ENCODE data around the gene UPF3A. TPM values are rescaled to one million over a fixed set of nuclear protein-coding genes. Genes with fewer than 3 reads are reported as not detected.
"Not testable (repeated sequence)": the region's sequence is repeated elsewhere in the genome, so short reads cannot be mapped to it uniquely, and the experiment has no call there.

The UPF3A gene
- total RNA-seq, 1 donor from 2014 or later, result 19.5 TPM

GRCh38 chr13:114328595-114328994, 47.2 kb downstream of the UPF3A start:
- H3K4me3 ChIP-seq (ENCODE audit: low read depth, low read length), result no peak overlapping the region
- no peak for TF ChIP-seq CTCF (conservative IDR thresholded peaks at IDR 0.05; ENCODE audit: low read depth, low read length)
- DNase-seq (ENCODE audit: low read depth), result no peak

GRCh38 chr13:114330086-114330485, 48.7 kb downstream of the UPF3A start:
- H3K4me3 ChIP-seq (ENCODE audit: low read depth, low read length), result no peak overlapping the region
- no peak for DNase-seq (ENCODE audit: low read depth)
- no peak for TF ChIP-seq CTCF (conservative IDR thresholded peaks at IDR 0.05; ENCODE audit: low read depth, low read length)

GRCh38 chr13:114333881-114334280, 52.5 kb downstream of the UPF3A start:
- not testable (repeated sequence) for H3K4me3 ChIP-seq (ENCODE audit: low read depth, low read length); DNase-seq (ENCODE audit: low read depth)

GRCh38 chr13:114334305-114335053, 53.1 kb downstream of the UPF3A start:
- H3K4me3 ChIP-seq (ENCODE audit: low read depth, low read length), result no peak overlapping the region
- TF ChIP-seq CTCF (conservative IDR thresholded peaks at IDR 0.05; ENCODE audit: low read depth, low read length), result no peak
- DNase-seq (ENCODE audit: low read depth), result no peak

- not testable (repeated sequence) for H3K4me3 ChIP-seq (ENCODE audit: low read depth, low read length); DNase-seq (ENCODE audit: low read depth)
These were observed 55.1 kb downstream of the UPF3A start for GRCh38 chr13:114336457-114336856.

GRCh38 chr13:114338959-114339358, 57.6 kb downstream of the UPF3A start:
- TF ChIP-seq CTCF (conservative IDR thresholded peaks at IDR 0.05; ENCODE audit: low read depth, low read length), result no peak
- no peak for DNase-seq (ENCODE audit: low read depth)
- H3K4me3 ChIP-seq (ENCODE audit: low read depth, low read length), result no peak overlapping the region

- peak; percentile 80 for TF ChIP-seq CTCF (conservative IDR thresholded peaks at IDR 0.05; ENCODE audit: low read depth, low read length)
- DNase-seq (ENCODE audit: low read depth), result no peak
These were observed 58.6 kb downstream of the UPF3A start for GRCh38 chr13:114339857-114340534.

More at GRCh38 chr13:114339857-114340534, 58.6 kb downstream of the UPF3A start:
- no peak overlapping the region for H3K4me3 ChIP-seq (ENCODE audit: low read depth, low read length)
